SK-N-SH (cell line): ENCODE results near the gene ADCY6. TPM values are rescaled to one million over a fixed set of nuclear protein-coding genes. Genes with fewer than 3 reads are reported as not detected.

Source experiments
- CTCF ChIA-PET: fragments of 300-600, 350-600 bp; formaldehyde crosslinking; extraction: SDS; loops from one replicate; lab custom pipeline; 2021; lab: Yijun Ruan, JAX
- POLR2A ChIA-PET: fragments of 350-600 bp; sonication (Branson Sonifier 250); formaldehyde crosslinking; extraction: SDS; loops from one replicate; lab custom pipeline; 2020; ENCODE audit warnings: antibody characterized with exemption, inconsistent platforms; lab: Yijun Ruan, JAX
- DNase-seq: peaks from one replicate; pipeline ENCODE4 v3.0.0; 2012
- H2AFZ ChIP-seq: fragments of 200-600 bp; sonication (generic); 2 replicates; pipeline ENCODE4 v1.8.1; 2016; ENCODE audit warnings: antibody characterized with exemption, mild to moderate bottlenecking, low read depth
- H3F3A ChIP-seq: fragments of 200-600 bp; sonication (generic); replicated peaks from 2 replicates; pipeline ENCODE3; 2016; ENCODE audit warnings: antibody characterized with exemption, mild to moderate bottlenecking; ENCODE audit not compliant: insufficient read depth
- H3K27ac ChIP-seq, 2 experiments: fragments of 200-500 bp in 1 of 2; fragments of 200-600 bp in 1 of 2; sonication (Bioruptor generic) in 1 of 2; sonication (generic), shearing (Covaris generic) in 1 of 2; 2 replicates each; pipeline versions ENCODE4 v1.5.1 to v1.6.1; 2014 to 2016; ENCODE audit warnings: low read depth in 2 of 2, inconsistent platforms in 1 of 2, low read length in 1 of 2, mild to moderate bottlenecking in 1 of 2, mixed read lengths in 1 of 2
- H3K27me3 ChIP-seq: fragments of 200-600 bp; sonication (generic), shearing (Covaris generic); 2 replicates; pipeline ENCODE4 v1.6.1; 2016; ENCODE audit warnings: mixed run types; ENCODE audit not compliant: insufficient read depth
- H3K36me3 ChIP-seq, 2 experiments: fragments of 200-500 bp in 1 of 2; fragments of 200-600 bp in 1 of 2; sonication (Bioruptor generic) in 1 of 2; sonication (generic) in 1 of 2; replicated peaks in 1 of 2; 2 replicates each; pipeline versions ENCODE3 to v1.5.1; 2014 to 2016; ENCODE audit warnings: low read length in 1 of 2, mild to moderate bottlenecking in 1 of 2; ENCODE audit not compliant: insufficient read depth in 2 of 2, control insufficient read depth in 1 of 2
- H3K4me1 ChIP-seq, 2 experiments: fragments of 200-500 bp in 1 of 2; fragments of 200-600 bp in 1 of 2; sonication (Bioruptor generic) in 1 of 2; sonication (generic), shearing (Covaris generic) in 1 of 2; 2 replicates each; pipeline versions ENCODE4 v1.5.1 to v1.6.1; 2014 to 2016; ENCODE audit warnings: low read depth in 1 of 2, low read length in 1 of 2, mixed run types in 1 of 2; ENCODE audit not compliant: insufficient read depth in 2 of 2, control insufficient read depth in 1 of 2
- H3K4me2 ChIP-seq: fragments of 200-600 bp; sonication (generic), shearing (Covaris generic); 2 replicates; pipeline ENCODE4 v1.6.1; 2017; ENCODE audit warnings: mixed run types
- H3K4me3 ChIP-seq, 2 experiments: fragments of 200-500 bp in 1 of 2; fragments of 200-600 bp in 1 of 2; sonication (Bioruptor generic) in 1 of 2; sonication (generic), shearing (Covaris generic) in 1 of 2; 2 replicates each; pipeline versions ENCODE4 v1.5.1 to v1.8.1; 2014 to 2016; ENCODE audit warnings: low read depth in 2 of 2, inconsistent platforms in 1 of 2, low read length in 1 of 2, mild to moderate bottlenecking in 1 of 2, mixed read lengths in 1 of 2, moderate library complexity in 1 of 2
- H3K79me2 ChIP-seq: fragments of 200-600 bp; sonication (generic); 2 replicates; pipeline ENCODE4 v1.8.1; 2017; ENCODE audit warnings: mild to moderate bottlenecking; ENCODE audit not compliant: insufficient read depth
- H3K9ac ChIP-seq: fragments of 200-600 bp; sonication (generic); 2 replicates; pipeline ENCODE4 v1.6.1; 2017; ENCODE audit warnings: mixed run types
- H3K9me2 ChIP-seq: fragments of 200-600 bp; sonication (generic); 2 replicates; pipeline ENCODE4 v1.6.1; 2017; ENCODE audit warnings: mixed run types
- H3K9me3 ChIP-seq: fragments of 200-600 bp; sonication (generic); 2 replicates; pipeline ENCODE4 v1.6.1; 2017; ENCODE audit warnings: mixed run types, mild to moderate bottlenecking, moderate library complexity
- H4K20me1 ChIP-seq: fragments of 200-600 bp; sonication (generic); 2 replicates; pipeline ENCODE4 v1.6.1; 2017; ENCODE audit warnings: mild to moderate bottlenecking, mixed run types; ENCODE audit not compliant: insufficient read depth
- CTCF ChIP-seq: fragments of 200-600 bp; sonication (generic); IDR thresholded peaks from 2 replicates; pipeline ENCODE4 v1.6.1; 2017; ENCODE audit warnings: antibody characterized with exemption, mild to moderate bottlenecking, moderate library complexity
- ELF1 ChIP-seq: IDR thresholded peaks from 2 replicates; pipeline ENCODE4 v1.4.0; 2012
- EP300 ChIP-seq, 2 experiments: IDR thresholded peaks; 2 replicates each; pipeline versions ENCODE4 v1.4.0 to v1.6.1; 2012; ENCODE audit warnings: borderline replicate concordance in 1 of 2, low read depth in 1 of 2, low read length in 1 of 2
- EZH2phosphoT487 ChIP-seq: fragments of 200-600 bp; sonication (generic); IDR thresholded peaks from 2 replicates; pipeline ENCODE4 v1.6.1; 2017; ENCODE audit warnings: low read depth, mixed run types, mild to moderate bottlenecking, antibody characterized with exemption, moderate library complexity, borderline replicate concordance
- FOSL2 ChIP-seq: IDR thresholded peaks from 2 replicates; pipeline ENCODE4 v1.4.0; 2012; ENCODE audit warnings: low read depth, mild to moderate bottlenecking, moderate library complexity, borderline replicate concordance
- GABPA ChIP-seq: IDR thresholded peaks from 2 replicates; pipeline ENCODE4 v1.4.0; 2012; ENCODE audit warnings: low read depth, mild to moderate bottlenecking
- JUND ChIP-seq: IDR thresholded peaks from 2 replicates; pipeline ENCODE4 v1.4.0; 2012
- MEF2A ChIP-seq: IDR thresholded peaks from 2 replicates; pipeline ENCODE4 v1.4.0; 2012; ENCODE audit warnings: low read depth, borderline replicate concordance
- MXI1 ChIP-seq: IDR thresholded peaks from 2 replicates; pipeline ENCODE4 v1.6.1; 2012; ENCODE audit warnings: mild to moderate bottlenecking, low read depth, low read length, improper control_type of control experiment
- NRF1 ChIP-seq: IDR thresholded peaks from 2 replicates; pipeline ENCODE4 v1.6.1; 2012; ENCODE audit warnings: low read depth, mild to moderate bottlenecking, low read length
- PBX3 ChIP-seq: IDR thresholded peaks from 2 replicates; pipeline ENCODE4; 2012
- RAD21 ChIP-seq: IDR thresholded peaks from 2 replicates; pipeline ENCODE4 v1.6.1; 2012; ENCODE audit warnings: mild to moderate bottlenecking, low read length
- RXRA ChIP-seq: IDR thresholded peaks from 2 replicates; pipeline ENCODE4 v1.4.0; 2012; ENCODE audit warnings: low read depth, mild to moderate bottlenecking, borderline replicate concordance
- SIN3A ChIP-seq: IDR thresholded peaks from 2 replicates; pipeline ENCODE4 v1.6.1; 2012; ENCODE audit warnings: low read depth, mild to moderate bottlenecking, low read length, moderate library complexity, borderline replicate concordance
- TAF1 ChIP-seq: IDR thresholded peaks from 2 replicates; pipeline ENCODE4 v1.6.1; 2012; ENCODE audit warnings: low read depth, mild to moderate bottlenecking, low read length, moderate library complexity, borderline replicate concordance
- YY1 ChIP-seq: IDR thresholded peaks from 2 replicates; pipeline ENCODE4 v1.4.0; 2012; ENCODE audit warnings: low read depth, mild to moderate bottlenecking
- WGBS: methylation state at CpG from one replicate; pipeline ENCODE4 v1.1.6; 2017; ENCODE audit warnings: low lambda C conversion rate; 5-methylcytosine and 5-hydroxymethylcytosine counted together
- polyA plus RNA-seq, 3 experiments: library from polyadenylated mRNA; depleted of rRNA; stranded (reverse); fragments of >200 nt; gene quantifications; 2 replicates each; pipeline ENCODE4 v1.2.3, GENCODE V29; 2012
- TF ChIP-seq, protein P1 (sequence below): IDR thresholded peaks from 2 replicates; pipeline ENCODE4 v1.4.0; 2012; ENCODE audit warnings: low read depth, borderline replicate concordance
- TF ChIP-seq, protein P2 (sequence below): fragments of 150-350 bp; IDR thresholded peaks from 2 replicates; pipeline ENCODE4 v1.6.1; 2017; ENCODE audit warnings: antibody characterized with exemption, low read length, low read depth, borderline replicate concordance
- TF ChIP-seq, protein P3 (sequence below): fragments of 150-350 bp; IDR thresholded peaks from 2 replicates; pipeline ENCODE4 v1.6.1; 2016; ENCODE audit warnings: mild to moderate bottlenecking, low read depth, low read length

ADCY6 gene
- polyA plus RNA-seq, 1 of the 3 experiments (the other 2 are of a cell fraction): 36.0 TPM

DNA sequence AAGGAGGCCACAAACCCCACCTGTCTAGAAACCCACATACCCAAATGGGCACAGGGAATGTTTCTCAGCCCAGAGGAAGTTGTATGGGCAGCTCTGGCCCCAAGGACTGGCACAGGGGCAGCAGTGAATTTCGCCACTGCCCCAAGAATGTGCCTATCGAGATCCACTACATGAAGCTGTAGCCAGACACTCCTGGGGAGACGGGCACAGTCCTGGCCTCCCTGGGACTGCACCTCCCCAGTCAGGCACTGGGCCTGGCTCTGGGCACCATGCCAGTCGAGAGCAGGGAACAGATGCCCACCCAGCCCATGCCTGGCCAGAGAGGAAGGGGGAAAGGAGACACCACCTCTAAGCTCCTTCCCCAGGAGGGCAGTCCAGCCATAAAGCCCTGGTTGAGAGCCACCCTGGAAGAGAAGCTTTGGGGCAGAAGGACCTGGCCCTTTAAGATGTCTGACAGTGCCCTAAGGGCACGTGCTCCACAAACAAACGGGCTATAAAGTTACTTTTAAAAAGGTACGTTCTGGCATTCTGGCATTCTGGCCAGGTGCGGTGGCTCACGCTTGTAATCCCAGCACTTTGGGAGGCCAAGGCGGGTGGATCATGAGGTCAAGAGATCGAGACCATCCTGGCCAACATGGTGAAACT lies 8.4 kb downstream of the ADCY6 start (continued):
- TF ChIP-seq CTCF (no peak), JUND (no peak)

- no peak overlapping the region for H3K4me3 ChIP-seq
- H3K9me3 ChIP-seq: no peaks in the 10 kb centered on the region
- no peaks in the 10 kb centered on the region for H3K9me2 ChIP-seq
- no peak overlapping the region for H2AFZ ChIP-seq
- peaks cover 4 to 14% of the 10 kb centered on the region in 2 experiments; a peak in 3 of 4 replicates for H3K4me1 ChIP-seq
- WGBS: 44% methylated on average over 3 of the region's 3 CpGs
- peaks cover 3% of the 10 kb centered on the region for H3F3A ChIP-seq
- peaks cover 52% of the 10 kb centered on the region for H3K79me2 ChIP-seq
- no peaks in the 10 kb centered on the region for H3K27me3 ChIP-seq
- no peaks in the 10 kb centered on the region for H4K20me1 ChIP-seq
- peaks cover 0 to 26% of the 10 kb centered on the region in 2 experiments for H3K36me3 ChIP-seq
- TF ChIP-seq EZH2phosphoT487 (no peak), CTCF (no peak), NRF1 (no peak), TAF1 (no peak), MEF2A (peak; percentile 76; the same call in 1 of the 2 replicates), SIN3A (no peak), GABPA (no peak), JUND (no peak; the same call in 1 of the 2 replicates), EP300 (IDR thresholded peaks at IDR 0.05; ENCODE audit: borderline replicate concordance in 1 of 2, low read depth in 1 of 2, low read length in 1 of 2) (peak in 1 of 2 experiments; percentile 48; a peak in 1 of 4 replicates), RAD21 (no peak), ELF1 (no peak), FOSL2 (peak; percentile 69), RXRA (peak; percentile 47; the same call in 1 of the 2 replicates), YY1 (0 out of 2 replicates have a peak, but pooled peaks have one; percentile 33), PBX3 (no peak), MXI1 (no peak)
- TF ChIP-seq, protein P1, sequence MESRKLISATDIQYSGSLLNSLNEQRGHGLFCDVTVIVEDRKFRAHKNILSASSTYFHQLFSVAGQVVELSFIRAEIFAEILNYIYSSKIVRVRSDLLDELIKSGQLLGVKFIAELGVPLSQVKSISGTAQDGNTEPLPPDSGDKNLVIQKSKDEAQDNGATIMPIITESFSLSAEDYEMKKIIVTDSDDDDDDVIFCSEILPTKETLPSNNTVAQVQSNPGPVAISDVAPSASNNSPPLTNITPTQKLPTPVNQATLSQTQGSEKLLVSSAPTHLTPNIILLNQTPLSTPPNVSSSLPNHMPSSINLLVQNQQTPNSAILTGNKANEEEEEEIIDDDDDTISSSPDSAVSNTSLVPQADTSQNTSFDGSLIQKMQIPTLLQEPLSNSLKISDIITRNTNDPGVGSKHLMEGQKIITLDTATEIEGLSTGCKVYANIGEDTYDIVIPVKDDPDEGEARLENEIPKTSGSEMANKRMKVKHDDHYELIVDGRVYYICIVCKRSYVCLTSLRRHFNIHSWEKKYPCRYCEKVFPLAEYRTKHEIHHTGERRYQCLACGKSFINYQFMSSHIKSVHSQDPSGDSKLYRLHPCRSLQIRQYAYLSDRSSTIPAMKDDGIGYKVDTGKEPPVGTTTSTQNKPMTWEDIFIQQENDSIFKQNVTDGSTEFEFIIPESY: no peak
- TF ChIP-seq, protein P2, sequence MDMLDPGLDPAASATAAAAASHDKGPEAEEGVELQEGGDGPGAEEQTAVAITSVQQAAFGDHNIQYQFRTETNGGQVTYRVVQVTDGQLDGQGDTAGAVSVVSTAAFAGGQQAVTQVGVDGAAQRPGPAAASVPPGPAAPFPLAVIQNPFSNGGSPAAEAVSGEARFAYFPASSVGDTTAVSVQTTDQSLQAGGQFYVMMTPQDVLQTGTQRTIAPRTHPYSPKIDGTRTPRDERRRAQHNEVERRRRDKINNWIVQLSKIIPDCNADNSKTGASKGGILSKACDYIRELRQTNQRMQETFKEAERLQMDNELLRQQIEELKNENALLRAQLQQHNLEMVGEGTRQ: no peak
- TF ChIP-seq, protein P3, sequence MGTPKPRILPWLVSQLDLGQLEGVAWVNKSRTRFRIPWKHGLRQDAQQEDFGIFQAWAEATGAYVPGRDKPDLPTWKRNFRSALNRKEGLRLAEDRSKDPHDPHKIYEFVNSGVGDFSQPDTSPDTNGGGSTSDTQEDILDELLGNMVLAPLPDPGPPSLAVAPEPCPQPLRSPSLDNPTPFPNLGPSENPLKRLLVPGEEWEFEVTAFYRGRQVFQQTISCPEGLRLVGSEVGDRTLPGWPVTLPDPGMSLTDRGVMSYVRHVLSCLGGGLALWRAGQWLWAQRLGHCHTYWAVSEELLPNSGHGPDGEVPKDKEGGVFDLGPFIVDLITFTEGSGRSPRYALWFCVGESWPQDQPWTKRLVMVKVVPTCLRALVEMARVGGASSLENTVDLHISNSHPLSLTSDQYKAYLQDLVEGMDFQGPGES: no peak
- TF ChIP-seq, all 33 proteins: peak for 5
- Histone ChIP-seq H3K4me2 (peak overlapping the region; percentile 59), H3K27ac (peak overlapping the region in 1 of 2 experiments; percentile 79; a peak in 2 of 4 replicates), H3K9ac (peak overlapping the region; percentile 44; the same call in 1 of the 2 replicates)
- ChIA-PET POLR2A (interaction anchor here (0.6 to 1.7 kb wide), 2 partner anchors 9 to 24 kb away, joined by 3 to 4 read pairs; partner anchors contain the start of gene ADCY6), CTCF (interaction anchor here (0.9 to 7.5 kb wide), 7 partner anchors 16 to 162 kb away, joined by 3 to 37 read pairs (median 4); partner anchors contain the start of gene CACNB3)
- DNase-seq: no peak
Measured at GRCh38 chr12:48779869-48780268, 9.0 kb downstream of the ADCY6 start.
